Liver (tissue), 9 donors: ENCODE results near the gene CAMK1D. TPM values are rescaled to one million over a fixed set of nuclear protein-coding genes. Genes with fewer than 3 reads are reported as not detected.

Experiments
- DNase-seq: peaks from one replicate; pipeline ENCODE4 v3.0.0-alpha.2; 2017; ENCODE audit warnings: low spot score
- H3K27ac ChIP-seq, 2 donors: one replicate each; pipeline ENCODE4 v1.7.0; 2013; ENCODE audit warnings: inconsistent platforms in 2 of 2, low read length in 2 of 2, control low read depth in 1 of 2, low read depth in 1 of 2, mild to moderate bottlenecking in 1 of 2
- H3K27me3 ChIP-seq, 4 donors: one replicate each; pipeline versions ENCODE4 v1.6.1 to v1.7.0; 2013; ENCODE audit warnings: low read length in 3 of 4, inconsistent platforms in 1 of 4, mild to moderate bottlenecking in 1 of 4, moderate library complexity in 1 of 4; ENCODE audit not compliant: control insufficient read depth in 4 of 4, insufficient read depth in 4 of 4
- H3K36me3 ChIP-seq, 4 donors: one replicate each; pipeline versions ENCODE4 v1.6.1 to v1.7.0; 2013; ENCODE audit warnings: low read length in 3 of 4, mild to moderate bottlenecking in 3 of 4, low read depth in 1 of 4, moderate library complexity in 1 of 4; ENCODE audit not compliant: control insufficient read depth in 4 of 4, insufficient read depth in 3 of 4
- H3K4me1 ChIP-seq, 4 donors: one replicate each; pipeline versions ENCODE4 v1.6.1 to v1.7.0; 2013; ENCODE audit warnings: low read length in 3 of 4, mild to moderate bottlenecking in 3 of 4, moderate library complexity in 1 of 4; ENCODE audit not compliant: control insufficient read depth in 4 of 4, insufficient read depth in 4 of 4
- H3K4me3 ChIP-seq, 3 donors: one replicate each; pipeline versions ENCODE4 v1.6.1 to v1.7.0; 2013; ENCODE audit warnings: low read length in 3 of 3, control low read depth in 1 of 3, low read depth in 1 of 3, mild to moderate bottlenecking in 1 of 3
- H3K9ac ChIP-seq, 2 donors: one replicate each; pipeline ENCODE4 v1.7.0; 2013; ENCODE audit warnings: low read length in 2 of 2, mild to moderate bottlenecking in 2 of 2, moderate library complexity in 2 of 2, control low read depth in 1 of 2, low read depth in 1 of 2
- H3K9me3 ChIP-seq, 4 donors: one replicate each; pipeline versions ENCODE4 v1.6.1 to v1.7.0; 2013; ENCODE audit warnings: low read length in 3 of 4; ENCODE audit not compliant: control insufficient read depth in 4 of 4
- EGR1 ChIP-seq, 2 donors: IDR thresholded peaks; 2 replicates each; pipeline ENCODE4 v1.6.1; 2016 to 2018; ENCODE audit warnings: antibody characterized with exemption in 2 of 2, low read depth in 2 of 2
- FOXA1 ChIP-seq: IDR thresholded peaks from 2 replicates; pipeline ENCODE4 v1.6.1; 2016; ENCODE audit warnings: antibody characterized with exemption
- FOXA2 ChIP-seq: IDR thresholded peaks from 2 replicates; pipeline ENCODE4 v1.6.1; 2016; ENCODE audit warnings: antibody characterized with exemption
- GABPA ChIP-seq, 2 donors: IDR thresholded peaks in 1 of 2; conservative IDR thresholded peaks in 1 of 2; 2 replicates each; pipeline ENCODE4 v1.6.1; 2016; ENCODE audit warnings: antibody characterized with exemption in 2 of 2, mild to moderate bottlenecking in 1 of 2, moderate library complexity in 1 of 2
- HNF4A ChIP-seq, 2 donors: conservative IDR thresholded peaks; 2 replicates each; pipeline ENCODE4 v1.6.1; 2016; ENCODE audit warnings: antibody characterized with exemption in 2 of 2, mild to moderate bottlenecking in 2 of 2
- HNF4G ChIP-seq: IDR thresholded peaks from 2 replicates; pipeline ENCODE4 v1.6.1; 2016; ENCODE audit warnings: antibody characterized with exemption
- JUND ChIP-seq, 2 donors: IDR thresholded peaks; 2 replicates each; pipeline ENCODE4 v1.6.1; 2016; ENCODE audit warnings: antibody characterized with exemption in 2 of 2
- NR2F2 ChIP-seq: IDR thresholded peaks from 2 replicates; pipeline ENCODE4 v1.6.1; 2016; ENCODE audit warnings: antibody characterized with exemption
- RAD21 ChIP-seq, 2 donors: IDR thresholded peaks; 2 replicates each; pipeline ENCODE4 v1.6.1; 2016; ENCODE audit warnings: antibody characterized with exemption in 2 of 2, mild to moderate bottlenecking in 2 of 2
- RXRA ChIP-seq, 2 donors: IDR thresholded peaks; 2 replicates each; pipeline ENCODE4 v1.6.1; 2017 to 2018; ENCODE audit warnings: antibody characterized with exemption in 2 of 2, mild to moderate bottlenecking in 1 of 2
- SP1 ChIP-seq: IDR thresholded peaks from 2 replicates; pipeline ENCODE4 v1.6.1; 2018; ENCODE audit warnings: antibody characterized with exemption, mild to moderate bottlenecking
- TAF1 ChIP-seq: conservative IDR thresholded peaks from 2 replicates; pipeline ENCODE4 v1.6.1; 2016; ENCODE audit warnings: antibody characterized with exemption, mild to moderate bottlenecking
- YY1 ChIP-seq: IDR thresholded peaks from 2 replicates; pipeline ENCODE4 v1.6.1; 2016; ENCODE audit warnings: antibody characterized with exemption, mild to moderate bottlenecking
- WGBS: extraction: QIAGEN DNeasy Blood & Tissue Kit; methylation state at CpG from one replicate; pipeline ENCODE4 v1.1.7; 2013; 5-methylcytosine and 5-hydroxymethylcytosine counted together
- polyA plus RNA-seq, 2 donors: library from polyadenylated mRNA; stranded (reverse) in 1 of 2; unstranded in 1 of 2; fragments of 200-250 nt in 1 of 2; fragments of >200 nt in 1 of 2; fragmentation: Nextera tagmentation in 1 of 2; extraction: Ambion mirVana in 1 of 2; gene quantifications; one replicate each; pipeline versions ENCODE4 v1.2.1 to v1.2.3, GENCODE V29; 2013 to 2015
- total RNA-seq, 2 donors: library from RNA; depleted of rRNA; stranded (reverse); fragments of >200 nt; gene quantifications; one replicate each; pipeline ENCODE4 v1.2.3, GENCODE V29; 2014
- TF ChIP-seq, protein P1 (sequence below): IDR thresholded peaks from 2 replicates; pipeline ENCODE4 v1.6.1; 2016; ENCODE audit warnings: antibody characterized with exemption
- TF ChIP-seq, protein P2 (sequence below): IDR thresholded peaks from 2 replicates; pipeline ENCODE4 v1.6.1; 2016; ENCODE audit warnings: antibody characterized with exemption
- TF ChIP-seq, protein P3 (sequence below): IDR thresholded peaks from 2 replicates; pipeline ENCODE4 v1.6.1; 2016; ENCODE audit warnings: antibody characterized with exemption
- TF ChIP-seq, protein P4 (sequence below): fragments of 150-350 bp; IDR thresholded peaks from 2 replicates; pipeline ENCODE4 v1.5.1; 2017; ENCODE audit warnings: improper control_type of control experiment, low read depth, low read length; ENCODE audit not compliant: missing input control
- TF ChIP-seq, protein P5 (sequence below): IDR thresholded peaks from 2 replicates; pipeline ENCODE4 v1.6.1; 2016; ENCODE audit warnings: antibody characterized with exemption, mild to moderate bottlenecking
- donor health status: healthy.
- donor health status: healthy.
- donor health status: healthy.
- donor health status: healthy.
- donor health status: healthy.

Gene CAMK1D
- total and polyA plus RNA-seq, 4 donors: 2.7 to 10.1 (median 4.2) TPM

DNA sequence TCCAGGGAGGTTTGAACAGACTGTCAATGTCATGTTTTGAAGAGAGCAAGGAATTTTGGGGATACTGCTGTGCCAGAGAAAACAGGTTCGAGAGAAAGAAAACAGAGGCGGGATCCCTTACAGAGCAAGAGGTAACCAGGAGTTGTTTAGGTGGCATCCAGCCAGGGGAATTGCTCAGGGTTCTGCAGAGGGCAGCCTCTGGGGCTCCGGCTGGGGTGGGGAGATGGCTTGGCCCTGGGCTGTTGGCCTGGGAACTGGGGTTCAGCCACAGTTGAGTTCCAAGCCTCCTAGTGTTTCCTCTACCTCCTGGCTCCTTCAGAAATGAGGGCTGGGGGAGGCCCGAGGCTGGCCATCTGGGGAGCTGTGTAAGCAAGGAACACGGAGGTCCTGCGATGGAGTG, 68.0 kb downstream of the CAMK1D start:
- Histone ChIP-seq H3K27ac (no peak overlapping the region), H3K9ac (no peak overlapping the region), H3K27me3 (no peaks in the 10 kb centered on the region), H3K4me1 (peaks cover 0 to 23% (median 11%) of the 10 kb centered on the region in 4 donors), H3K4me3 (no peak overlapping the region), H3K9me3 (no peaks in the 10 kb centered on the region), H3K36me3 (no peaks in the 10 kb centered on the region)
- WGBS: 89% methylated on average over 6 of the region's 6 CpGs
- no peak for TF ChIP-seq FOXA1
- no peak for DNase-seq

DNA sequence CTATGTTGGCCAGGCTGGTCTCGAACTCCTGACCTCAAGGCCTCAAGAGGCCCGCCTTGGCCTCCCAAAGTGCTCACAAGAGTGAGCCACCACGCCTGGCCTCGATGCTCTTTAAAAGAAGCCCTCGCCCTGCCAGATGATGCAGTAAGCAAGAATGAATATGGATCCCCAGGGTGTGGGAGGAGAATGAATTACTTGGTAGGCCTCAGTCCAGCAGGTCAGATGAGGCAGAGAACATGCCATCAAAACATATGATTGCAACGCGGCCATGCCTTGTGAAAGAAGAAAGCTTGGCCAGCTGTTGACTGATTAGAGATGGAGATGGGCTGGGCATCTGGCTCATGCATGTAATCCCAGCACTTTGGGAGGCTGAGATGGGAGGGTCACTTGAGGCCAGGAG, 68.7 kb downstream of the CAMK1D start:
- H3K9me3 ChIP-seq: no peaks in the 10 kb centered on the region
- no peak for DNase-seq
- H3K4me1 ChIP-seq: peaks cover 0 to 23% (median 11%) of the 10 kb centered on the region in 4 donors
- no peak overlapping the region for H3K4me3 ChIP-seq
- H3K9ac ChIP-seq: no peak overlapping the region
- H3K36me3 ChIP-seq: no peaks in the 10 kb centered on the region
- no peak overlapping the region for H3K27ac ChIP-seq
- no peaks in the 10 kb centered on the region for H3K27me3 ChIP-seq
- 96% methylated on average over 7 of the region's 7 CpGs for WGBS
- no peak for TF ChIP-seq HNF4G
- TF ChIP-seq, protein P1, sequence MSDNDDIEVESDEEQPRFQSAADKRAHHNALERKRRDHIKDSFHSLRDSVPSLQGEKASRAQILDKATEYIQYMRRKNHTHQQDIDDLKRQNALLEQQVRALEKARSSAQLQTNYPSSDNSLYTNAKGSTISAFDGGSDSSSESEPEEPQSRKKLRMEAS: no peak
- no peak for TF ChIP-seq GABPA (IDR thresholded peaks at IDR 0.05 in 1 of 2, conservative IDR thresholded peaks at IDR 0.05 in 1 of 2)
- no peak for TF ChIP-seq YY1
- TF ChIP-seq HNF4A (conservative IDR thresholded peaks at IDR 0.05): no peak
- no peak for TF ChIP-seq NR2F2
- no peak for TF ChIP-seq EGR1 (IDR thresholded peaks at IDR 0.05; ENCODE audit: low read depth in 2 of 2)
- no peak for TF ChIP-seq RXRA (IDR thresholded peaks at IDR 0.05)
- TF ChIP-seq, protein P2, sequence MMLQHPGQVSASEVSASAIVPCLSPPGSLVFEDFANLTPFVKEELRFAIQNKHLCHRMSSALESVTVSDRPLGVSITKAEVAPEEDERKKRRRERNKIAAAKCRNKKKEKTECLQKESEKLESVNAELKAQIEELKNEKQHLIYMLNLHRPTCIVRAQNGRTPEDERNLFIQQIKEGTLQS: no peak
- no peak for TF ChIP-seq FOXA1
- TF ChIP-seq, protein P3, sequence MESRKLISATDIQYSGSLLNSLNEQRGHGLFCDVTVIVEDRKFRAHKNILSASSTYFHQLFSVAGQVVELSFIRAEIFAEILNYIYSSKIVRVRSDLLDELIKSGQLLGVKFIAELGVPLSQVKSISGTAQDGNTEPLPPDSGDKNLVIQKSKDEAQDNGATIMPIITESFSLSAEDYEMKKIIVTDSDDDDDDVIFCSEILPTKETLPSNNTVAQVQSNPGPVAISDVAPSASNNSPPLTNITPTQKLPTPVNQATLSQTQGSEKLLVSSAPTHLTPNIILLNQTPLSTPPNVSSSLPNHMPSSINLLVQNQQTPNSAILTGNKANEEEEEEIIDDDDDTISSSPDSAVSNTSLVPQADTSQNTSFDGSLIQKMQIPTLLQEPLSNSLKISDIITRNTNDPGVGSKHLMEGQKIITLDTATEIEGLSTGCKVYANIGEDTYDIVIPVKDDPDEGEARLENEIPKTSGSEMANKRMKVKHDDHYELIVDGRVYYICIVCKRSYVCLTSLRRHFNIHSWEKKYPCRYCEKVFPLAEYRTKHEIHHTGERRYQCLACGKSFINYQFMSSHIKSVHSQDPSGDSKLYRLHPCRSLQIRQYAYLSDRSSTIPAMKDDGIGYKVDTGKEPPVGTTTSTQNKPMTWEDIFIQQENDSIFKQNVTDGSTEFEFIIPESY: no peak
- no peak for TF ChIP-seq JUND (IDR thresholded peaks at IDR 0.05)
- TF ChIP-seq TAF1: no peak
- TF ChIP-seq, protein P4, sequence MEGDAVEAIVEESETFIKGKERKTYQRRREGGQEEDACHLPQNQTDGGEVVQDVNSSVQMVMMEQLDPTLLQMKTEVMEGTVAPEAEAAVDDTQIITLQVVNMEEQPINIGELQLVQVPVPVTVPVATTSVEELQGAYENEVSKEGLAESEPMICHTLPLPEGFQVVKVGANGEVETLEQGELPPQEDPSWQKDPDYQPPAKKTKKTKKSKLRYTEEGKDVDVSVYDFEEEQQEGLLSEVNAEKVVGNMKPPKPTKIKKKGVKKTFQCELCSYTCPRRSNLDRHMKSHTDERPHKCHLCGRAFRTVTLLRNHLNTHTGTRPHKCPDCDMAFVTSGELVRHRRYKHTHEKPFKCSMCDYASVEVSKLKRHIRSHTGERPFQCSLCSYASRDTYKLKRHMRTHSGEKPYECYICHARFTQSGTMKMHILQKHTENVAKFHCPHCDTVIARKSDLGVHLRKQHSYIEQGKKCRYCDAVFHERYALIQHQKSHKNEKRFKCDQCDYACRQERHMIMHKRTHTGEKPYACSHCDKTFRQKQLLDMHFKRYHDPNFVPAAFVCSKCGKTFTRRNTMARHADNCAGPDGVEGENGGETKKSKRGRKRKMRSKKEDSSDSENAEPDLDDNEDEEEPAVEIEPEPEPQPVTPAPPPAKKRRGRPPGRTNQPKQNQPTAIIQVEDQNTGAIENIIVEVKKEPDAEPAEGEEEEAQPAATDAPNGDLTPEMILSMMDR: no peak
- no peak for TF ChIP-seq RAD21 (IDR thresholded peaks at IDR 0.05)
- no peak for TF ChIP-seq SP1
- no peak for TF ChIP-seq FOXA2
- TF ChIP-seq, protein P5, sequence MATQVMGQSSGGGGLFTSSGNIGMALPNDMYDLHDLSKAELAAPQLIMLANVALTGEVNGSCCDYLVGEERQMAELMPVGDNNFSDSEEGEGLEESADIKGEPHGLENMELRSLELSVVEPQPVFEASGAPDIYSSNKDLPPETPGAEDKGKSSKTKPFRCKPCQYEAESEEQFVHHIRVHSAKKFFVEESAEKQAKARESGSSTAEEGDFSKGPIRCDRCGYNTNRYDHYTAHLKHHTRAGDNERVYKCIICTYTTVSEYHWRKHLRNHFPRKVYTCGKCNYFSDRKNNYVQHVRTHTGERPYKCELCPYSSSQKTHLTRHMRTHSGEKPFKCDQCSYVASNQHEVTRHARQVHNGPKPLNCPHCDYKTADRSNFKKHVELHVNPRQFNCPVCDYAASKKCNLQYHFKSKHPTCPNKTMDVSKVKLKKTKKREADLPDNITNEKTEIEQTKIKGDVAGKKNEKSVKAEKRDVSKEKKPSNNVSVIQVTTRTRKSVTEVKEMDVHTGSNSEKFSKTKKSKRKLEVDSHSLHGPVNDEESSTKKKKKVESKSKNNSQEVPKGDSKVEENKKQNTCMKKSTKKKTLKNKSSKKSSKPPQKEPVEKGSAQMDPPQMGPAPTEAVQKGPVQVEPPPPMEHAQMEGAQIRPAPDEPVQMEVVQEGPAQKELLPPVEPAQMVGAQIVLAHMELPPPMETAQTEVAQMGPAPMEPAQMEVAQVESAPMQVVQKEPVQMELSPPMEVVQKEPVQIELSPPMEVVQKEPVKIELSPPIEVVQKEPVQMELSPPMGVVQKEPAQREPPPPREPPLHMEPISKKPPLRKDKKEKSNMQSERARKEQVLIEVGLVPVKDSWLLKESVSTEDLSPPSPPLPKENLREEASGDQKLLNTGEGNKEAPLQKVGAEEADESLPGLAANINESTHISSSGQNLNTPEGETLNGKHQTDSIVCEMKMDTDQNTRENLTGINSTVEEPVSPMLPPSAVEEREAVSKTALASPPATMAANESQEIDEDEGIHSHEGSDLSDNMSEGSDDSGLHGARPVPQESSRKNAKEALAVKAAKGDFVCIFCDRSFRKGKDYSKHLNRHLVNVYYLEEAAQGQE: no peak
